ENCODE measurements around the gene MAP4K4.

The MAP4K4 gene

GRCh38 chr2:101832114-101832513 lies 134.6 kb downstream of the MAP4K4 start:
- TF ChIP-seq GATA2 (IDR thresholded peaks at IDR 0.05; ENCODE audit: low read depth, low read length) (no peak), GATA3 (IDR thresholded peaks at IDR 0.05; ENCODE audit: low read depth, low read length) (no peak)

GRCh38 chr2:101833890-101834523 lies 136.5 kb downstream of the MAP4K4 start:
- TF ChIP-seq GATA3 (IDR thresholded peaks at IDR 0.05; ENCODE audit: low read depth, low read length) = no peak
- TF ChIP-seq GATA2 (IDR thresholded peaks at IDR 0.05; ENCODE audit: low read depth, low read length) = no peak

GRCh38 chr2:101837354-101837753 lies 139.8 kb downstream of the MAP4K4 start:
- TF ChIP-seq GATA2 (IDR thresholded peaks at IDR 0.05; ENCODE audit: low read depth, low read length) = no peak
- no peak for TF ChIP-seq GATA3 (IDR thresholded peaks at IDR 0.05; ENCODE audit: low read depth, low read length)

- TF ChIP-seq GATA3 (IDR thresholded peaks at IDR 0.05; ENCODE audit: low read depth, low read length) = no peak
- no peak for TF ChIP-seq GATA2 (IDR thresholded peaks at IDR 0.05; ENCODE audit: low read depth, low read length)
Observed at GRCh38 chr2:101841679-101842327, 144.3 kb downstream of the MAP4K4 start.

GRCh38 chr2:101842471-101842870 lies 145.0 kb downstream of the MAP4K4 start:
- no peak for TF ChIP-seq GATA2 (IDR thresholded peaks at IDR 0.05; ENCODE audit: low read depth, low read length)
- no peak for TF ChIP-seq GATA3 (IDR thresholded peaks at IDR 0.05; ENCODE audit: low read depth, low read length)

GRCh38 chr2:101843048-101843447 lies 145.5 kb downstream of the MAP4K4 start:
- TF ChIP-seq GATA2 (IDR thresholded peaks at IDR 0.05; ENCODE audit: low read depth, low read length) (no peak), GATA3 (IDR thresholded peaks at IDR 0.05; ENCODE audit: low read depth, low read length) (no peak)

GRCh38 chr2:101843471-101843870 lies 146.0 kb downstream of the MAP4K4 start:
- TF ChIP-seq GATA3 (IDR thresholded peaks at IDR 0.05; ENCODE audit: low read depth, low read length) (no peak), GATA2 (IDR thresholded peaks at IDR 0.05; ENCODE audit: low read depth, low read length) (no peak)

GRCh38 chr2:101844055-101844635 lies 146.6 kb downstream of the MAP4K4 start:
- TF ChIP-seq GATA2 (IDR thresholded peaks at IDR 0.05; ENCODE audit: low read depth, low read length) (no peak), GATA3 (IDR thresholded peaks at IDR 0.05; ENCODE audit: low read depth, low read length) (no peak)

GRCh38 chr2:101846973-101847372 lies 149.5 kb downstream of the MAP4K4 start:
- TF ChIP-seq GATA2 (IDR thresholded peaks at IDR 0.05; ENCODE audit: low read depth, low read length) (no peak), GATA3 (IDR thresholded peaks at IDR 0.05; ENCODE audit: low read depth, low read length) (no peak)

GRCh38 chr2:101847661-101848339 lies 150.3 kb downstream of the MAP4K4 start:
- no peak for TF ChIP-seq GATA2 (IDR thresholded peaks at IDR 0.05; ENCODE audit: low read depth, low read length)
- TF ChIP-seq GATA3 (IDR thresholded peaks at IDR 0.05; ENCODE audit: low read depth, low read length) = no peak

GRCh38 chr2:101848769-101849410 lies 151.4 kb downstream of the MAP4K4 start:
- TF ChIP-seq GATA3 (IDR thresholded peaks at IDR 0.05; ENCODE audit: low read depth, low read length) (no peak), GATA2 (IDR thresholded peaks at IDR 0.05; ENCODE audit: low read depth, low read length) (no peak)

GRCh38 chr2:101850450-101850849 lies 152.9 kb downstream of the MAP4K4 start:
- TF ChIP-seq GATA2 (IDR thresholded peaks at IDR 0.05; ENCODE audit: low read depth, low read length) = no peak
- no peak for TF ChIP-seq GATA3 (IDR thresholded peaks at IDR 0.05; ENCODE audit: low read depth, low read length)

GRCh38 chr2:101850991-101851390 lies 153.5 kb downstream of the MAP4K4 start:
- TF ChIP-seq GATA2 (IDR thresholded peaks at IDR 0.05; ENCODE audit: low read depth, low read length) = no peak
- no peak for TF ChIP-seq GATA3 (IDR thresholded peaks at IDR 0.05; ENCODE audit: low read depth, low read length)

- TF ChIP-seq GATA2 (IDR thresholded peaks at IDR 0.05; ENCODE audit: low read depth, low read length) = no peak
Observed at GRCh38 chr2:101852824-101853223, 155.3 kb downstream of the MAP4K4 start.

All from SH-SY5Y (cell line).